Activated T-helper 2 cell treated with anti-CD3 and anti-CD28 coated beads, Interferon-gamma antibody, Interleukin-2, Interleukin-4, amounts not matched to agents 10 μg/mL and 5 μg/mL and 100 μg/mL, durations not matched to agents 14 hours and 24 hours and 36 hours (primary cell): ENCODE measurements around the gene ITPRIPL1. TPM values are rescaled to one million over a fixed set of nuclear protein-coding genes. Genes with fewer than 3 reads are reported as not detected.
A peak's percentile ranks its signal among the peaks of the same experiment; 100 is the strongest.

Experiments used
- DNase-seq: peaks from one replicate; pipeline ENCODE4 v3.0.0; 2021; ENCODE audit warnings: low spot score
- H3K27ac Mint-ChIP-seq: one replicate; pipeline ENCODE4 v1.8.0; 2021; ENCODE audit warnings: mixed read lengths
- H3K27me3 Mint-ChIP-seq: one replicate; pipeline ENCODE4 v1.8.0; 2021; ENCODE audit warnings: low read depth, mixed read lengths
- H3K36me3 Mint-ChIP-seq: one replicate; pipeline ENCODE4 v1.8.0; 2021; ENCODE audit warnings: low read depth, mixed read lengths
- H3K4me1 Mint-ChIP-seq: one replicate; pipeline ENCODE4 v1.8.0; 2021; ENCODE audit warnings: low read depth, mixed read lengths
- H3K4me3 Mint-ChIP-seq: one replicate; pipeline ENCODE4 v1.8.0; 2021; ENCODE audit warnings: low read depth, mild to moderate bottlenecking, moderate library complexity, mixed read lengths
- H3K9me3 Mint-ChIP-seq: one replicate; pipeline ENCODE4 v1.8.0; 2021; ENCODE audit warnings: mixed read lengths
- intact Hi-C: fragments of 100-400 bp; cut with micrococcal nuclease; formaldehyde crosslinking; loops from one replicate; pipeline ENCODE4 v1.15.1; 2023
- total RNA-seq: library from RNA; stranded (reverse); gene quantifications from 2 replicates; pipeline ENCODE4 v1.2.3, GENCODE V29; 2022

ITPRIPL1 gene
- total RNA-seq, 1 donor from 2014 or later = 45.0 TPM

GRCh38 chr2:96326990-96327820 is 2.1 kb downstream of the ITPRIPL1 start:
- no peaks in the 10 kb centered on the region for H3K27me3 Mint-ChIP-seq
- H3K9me3 Mint-ChIP-seq = no peaks in the 10 kb centered on the region
- H3K4me1 Mint-ChIP-seq = peaks cover 43% of the 10 kb centered on the region
- no peak for DNase-seq
- peak overlapping the region; percentile 96 for H3K4me3 Mint-ChIP-seq
- H3K36me3 Mint-ChIP-seq = peaks cover 49% of the 10 kb centered on the region
- no peak overlapping the region for H3K27ac Mint-ChIP-seq
- intact Hi-C loops = loop anchor here (10.0 kb wide), 1 partner anchor 122 kb away; the partner anchor contains the start of gene STARD7

- no peaks in the 10 kb centered on the region for H3K27me3 Mint-ChIP-seq
- no peak overlapping the region for H3K4me3 Mint-ChIP-seq
- H3K27ac Mint-ChIP-seq = no peak overlapping the region
- H3K36me3 Mint-ChIP-seq = peaks cover 52% of the 10 kb centered on the region
- DNase-seq = no peak
- no peaks in the 10 kb centered on the region for H3K9me3 Mint-ChIP-seq
- intact Hi-C loops = loop anchor here (10.0 kb wide), 1 partner anchor 125 kb away; the partner anchor contains the start of gene STARD7
- peaks cover 41% of the 10 kb centered on the region for H3K4me1 Mint-ChIP-seq
Observed at GRCh38 chr2:96329456-96329855, 4.3 kb downstream of the ITPRIPL1 start.

GRCh38 chr2:96329874-96330273 is 4.8 kb downstream of the ITPRIPL1 start:
- no peak overlapping the region for H3K27ac Mint-ChIP-seq
- DNase-seq = no peak
- no peak overlapping the region for H3K4me3 Mint-ChIP-seq
- no peaks in the 10 kb centered on the region for H3K27me3 Mint-ChIP-seq
- intact Hi-C loops = loop anchor here (10.0 kb wide), 1 partner anchor 125 kb away; the partner anchor contains the start of gene STARD7
- no peaks in the 10 kb centered on the region for H3K9me3 Mint-ChIP-seq
- H3K4me1 Mint-ChIP-seq = peaks cover 43% of the 10 kb centered on the region
- H3K36me3 Mint-ChIP-seq = peaks cover 52% of the 10 kb centered on the region

- no peak overlapping the region for H3K4me3 Mint-ChIP-seq
- peaks cover 50% of the 10 kb centered on the region for H3K36me3 Mint-ChIP-seq
- H3K27me3 Mint-ChIP-seq = no peaks in the 10 kb centered on the region
- H3K4me1 Mint-ChIP-seq = peaks cover 44% of the 10 kb centered on the region
- no peaks in the 10 kb centered on the region for H3K9me3 Mint-ChIP-seq
- intact Hi-C loops = no loop called here
- DNase-seq = no peak
- no peak overlapping the region for H3K27ac Mint-ChIP-seq
Observed at GRCh38 chr2:96330407-96330806, 5.3 kb downstream of the ITPRIPL1 start.

- no peak for DNase-seq
- Mint-ChIP-seq H3K36me3 (peaks cover 38% of the 10 kb centered on the region), H3K4me1 (peaks cover 41% of the 10 kb centered on the region), H3K4me3 (peak overlapping the region; percentile 92), H3K27me3 (no peaks in the 10 kb centered on the region), H3K27ac (peak overlapping the region; percentile 70), H3K9me3 (no peaks in the 10 kb centered on the region)
- intact Hi-C loops = no loop called here
Observed at GRCh38 chr2:96333708-96334107, 8.6 kb downstream of the ITPRIPL1 start.

- Mint-ChIP-seq H3K4me3 (peak overlapping the region; percentile 92), H3K4me1 (peaks cover 54% of the 10 kb centered on the region), H3K9me3 (no peaks in the 10 kb centered on the region), H3K27ac (peak overlapping the region; percentile 88), H3K27me3 (no peaks in the 10 kb centered on the region), H3K36me3 (peaks cover 43% of the 10 kb centered on the region)
- intact Hi-C loops = no loop called here
- no peak for DNase-seq
Observed at GRCh38 chr2:96336104-96336775, 11.1 kb downstream of the ITPRIPL1 start.

- Mint-ChIP-seq H3K36me3 (peaks cover 47% of the 10 kb centered on the region), H3K4me3 (peak overlapping the region; percentile 92), H3K27ac (peak overlapping the region; percentile 88), H3K9me3 (no peaks in the 10 kb centered on the region), H3K27me3 (no peaks in the 10 kb centered on the region), H3K4me1 (peaks cover 60% of the 10 kb centered on the region)
- no peak for DNase-seq
- intact Hi-C loops = no loop called here
Observed at GRCh38 chr2:96336873-96337272, 11.8 kb downstream of the ITPRIPL1 start.

GRCh38 chr2:96340493-96341414 is 15.6 kb downstream of the ITPRIPL1 start:
- H3K9me3 Mint-ChIP-seq = no peaks in the 10 kb centered on the region
- intact Hi-C loops = loop anchor here (1.0 to 10.0 kb wide), 5 partner anchors 73 to 254 kb away; partner anchors contain the start of genes CIAO1, DUSP2 and TMEM127
- peak overlapping the region; percentile 54 for H3K4me3 Mint-ChIP-seq
- peaks cover 75% of the 10 kb centered on the region for H3K4me1 Mint-ChIP-seq
- H3K27ac Mint-ChIP-seq = peak overlapping the region; percentile 87
- peaks cover 81% of the 10 kb centered on the region for H3K36me3 Mint-ChIP-seq
- no peak for DNase-seq
- no peaks in the 10 kb centered on the region for H3K27me3 Mint-ChIP-seq

GRCh38 chr2:96341641-96342040 is 16.5 kb downstream of the ITPRIPL1 start:
- Mint-ChIP-seq H3K4me3 (peak overlapping the region; percentile 60), H3K27ac (peak overlapping the region; percentile 87), H3K27me3 (no peaks in the 10 kb centered on the region), H3K4me1 (peaks cover 77% of the 10 kb centered on the region), H3K9me3 (no peaks in the 10 kb centered on the region), H3K36me3 (peaks cover 83% of the 10 kb centered on the region)
- no peak for DNase-seq
- intact Hi-C loops = loop anchor here (1.0 to 10.0 kb wide), 5 partner anchors 19 to 253 kb away; partner anchors contain the start of genes CIAO1, DUSP2 and TMEM127

- intact Hi-C loops = loop anchor here (1.0 to 10.0 kb wide), 5 partner anchors 20 to 253 kb away; partner anchors contain the start of genes CIAO1, DUSP2 and TMEM127
- Mint-ChIP-seq H3K27me3 (no peaks in the 10 kb centered on the region), H3K9me3 (no peaks in the 10 kb centered on the region), H3K4me1 (peaks cover 76% of the 10 kb centered on the region), H3K4me3 (peak overlapping the region; percentile 60), H3K27ac (peak overlapping the region; percentile 87), H3K36me3 (peaks cover 85% of the 10 kb centered on the region)
- DNase-seq = peak; percentile 53
Observed at GRCh38 chr2:96342085-96342484, 17.0 kb downstream of the ITPRIPL1 start.

GRCh38 chr2:96344011-96344410 is 18.9 kb downstream of the ITPRIPL1 start:
- peak; percentile 60 for DNase-seq
- intact Hi-C loops = loop anchor here (1.0 to 10.0 kb wide), 7 partner anchors 15 to 251 kb away; partner anchors contain the start of genes CIAO1, DUSP2, SNRNP200 and TMEM127
- H3K27ac Mint-ChIP-seq = peak overlapping the region; percentile 66
- H3K9me3 Mint-ChIP-seq = no peaks in the 10 kb centered on the region
- H3K4me3 Mint-ChIP-seq = peak overlapping the region; percentile 45
- H3K4me1 Mint-ChIP-seq = peaks cover 72% of the 10 kb centered on the region
- H3K27me3 Mint-ChIP-seq = no peaks in the 10 kb centered on the region
- H3K36me3 Mint-ChIP-seq = peaks cover 84% of the 10 kb centered on the region

- no peaks in the 10 kb centered on the region for H3K27me3 Mint-ChIP-seq
- no peaks in the 10 kb centered on the region for H3K9me3 Mint-ChIP-seq
- peak overlapping the region; percentile 44 for H3K27ac Mint-ChIP-seq
- no peak for DNase-seq
- peaks cover 88% of the 10 kb centered on the region for H3K36me3 Mint-ChIP-seq
- H3K4me1 Mint-ChIP-seq = peaks cover 64% of the 10 kb centered on the region
- H3K4me3 Mint-ChIP-seq = no peak overlapping the region
- intact Hi-C loops = loop anchor here (2.0 to 10.0 kb wide), 2 partner anchors 193 to 249 kb away; no protein-coding TSS in a partner anchor
Observed at GRCh38 chr2:96345438-96345837, 20.3 kb downstream of the ITPRIPL1 start.
